Measurements from ENCODE around the gene PHACTR3. TPM values are rescaled to one million over a fixed set of nuclear protein-coding genes. Genes with fewer than 3 reads are reported as not detected.

The PHACTR3 gene
- total RNA-seq, 1 experiment from 2014 or later, result 0.11 TPM

DNA sequence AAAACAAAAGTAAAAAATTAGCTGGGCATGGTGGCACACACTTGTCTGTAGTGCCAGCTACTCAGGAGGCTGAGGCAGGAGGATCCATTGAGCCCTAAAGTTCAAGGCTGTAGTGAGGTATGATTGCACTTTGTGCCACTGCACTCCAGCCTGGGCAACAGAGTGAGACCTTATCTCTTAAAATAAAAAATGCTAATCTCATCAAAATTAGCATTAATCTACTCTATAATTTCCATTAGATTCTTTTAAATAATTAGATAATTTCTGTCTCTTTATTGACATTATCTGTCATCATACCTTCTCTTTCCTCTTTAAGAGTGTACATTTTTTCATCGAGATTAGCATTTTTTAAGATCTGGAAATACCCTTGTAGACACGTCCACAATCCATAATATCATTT lies 48.0 kb downstream of the PHACTR3 start:
- intact Hi-C loops (cut with micrococcal nuclease; ENCODE audit: unreplicated experiment), result no loop called here
- POLR2A ChIA-PET, result no interaction called here
- no TSS peak for BruUV-seq (replicated peaks)
- no peaks in the 10 kb centered on the region for H3K27me3 ChIP-seq (replicated peaks; ENCODE audit: control insufficient read depth, insufficient read depth, low read length)
- no peak overlapping the region for H3K4me3 ChIP-seq (ENCODE audit: low read depth, low read length)
- Mint-ChIP-seq H3K9me3 (ENCODE audit: unreplicated experiment) (peaks cover 25% of the 10 kb centered on the region), H3K4me3 (ENCODE audit: unreplicated experiment) (no peak overlapping the region), H3K27me3 (ENCODE audit: insufficient read depth, unreplicated experiment) (peaks cover 19% of the 10 kb centered on the region), H3K4me1 (ENCODE audit: low read depth, unreplicated experiment) (no peaks in the 10 kb centered on the region), H3K27ac (ENCODE audit: unreplicated experiment) (no peak overlapping the region), H3K36me3 (ENCODE audit: insufficient read depth, unreplicated experiment) (no peaks in the 10 kb centered on the region)
- TF ChIP-seq, protein P1, sequence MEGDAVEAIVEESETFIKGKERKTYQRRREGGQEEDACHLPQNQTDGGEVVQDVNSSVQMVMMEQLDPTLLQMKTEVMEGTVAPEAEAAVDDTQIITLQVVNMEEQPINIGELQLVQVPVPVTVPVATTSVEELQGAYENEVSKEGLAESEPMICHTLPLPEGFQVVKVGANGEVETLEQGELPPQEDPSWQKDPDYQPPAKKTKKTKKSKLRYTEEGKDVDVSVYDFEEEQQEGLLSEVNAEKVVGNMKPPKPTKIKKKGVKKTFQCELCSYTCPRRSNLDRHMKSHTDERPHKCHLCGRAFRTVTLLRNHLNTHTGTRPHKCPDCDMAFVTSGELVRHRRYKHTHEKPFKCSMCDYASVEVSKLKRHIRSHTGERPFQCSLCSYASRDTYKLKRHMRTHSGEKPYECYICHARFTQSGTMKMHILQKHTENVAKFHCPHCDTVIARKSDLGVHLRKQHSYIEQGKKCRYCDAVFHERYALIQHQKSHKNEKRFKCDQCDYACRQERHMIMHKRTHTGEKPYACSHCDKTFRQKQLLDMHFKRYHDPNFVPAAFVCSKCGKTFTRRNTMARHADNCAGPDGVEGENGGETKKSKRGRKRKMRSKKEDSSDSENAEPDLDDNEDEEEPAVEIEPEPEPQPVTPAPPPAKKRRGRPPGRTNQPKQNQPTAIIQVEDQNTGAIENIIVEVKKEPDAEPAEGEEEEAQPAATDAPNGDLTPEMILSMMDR (IDR thresholded peaks at IDR 0.05; ENCODE audit: insufficient read depth in 1 of 2, low read depth in 1 of 2, low read length in 1 of 2, severe bottlenecking in 1 of 2, unreplicated experiment in 1 of 2), result no peak
- CTCF ChIA-PET, result no interaction called here
- H3K4me1 ChIP-seq, result no peaks in the 10 kb centered on the region
- DNase-seq, result peak in 1 of 2 experiments; percentile 15
- no peaks in the 10 kb centered on the region for H3K36me3 ChIP-seq (ENCODE audit: control insufficient read depth, insufficient read depth, low read length)
- H3K9me3 ChIP-seq, result peaks cover 17% of the 10 kb centered on the region

DNA sequence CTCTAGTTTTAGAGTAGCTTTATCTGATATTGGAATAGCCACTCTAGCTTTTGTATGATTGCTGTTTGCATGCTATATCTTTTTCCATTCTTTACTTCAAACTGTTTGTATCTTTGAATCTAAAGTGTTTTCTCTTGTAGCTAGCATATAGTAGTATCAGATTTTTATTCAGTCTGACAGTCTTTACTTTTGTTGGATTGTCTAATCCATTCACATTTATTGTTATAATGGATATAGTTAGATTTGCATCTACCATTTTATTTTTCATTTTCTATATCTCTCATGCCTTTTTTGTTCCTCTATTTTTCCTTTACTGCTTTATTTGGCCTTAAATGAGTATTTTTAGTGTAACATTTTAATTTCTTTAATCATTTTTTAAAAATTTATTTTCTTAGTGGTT lies 52.1 kb downstream of the PHACTR3 start:
- peaks cover 19% of the 10 kb centered on the region for H3K27me3 Mint-ChIP-seq (ENCODE audit: insufficient read depth, unreplicated experiment)
- BruUV-seq (replicated peaks), result no TSS peak
- ChIA-PET POLR2A (no interaction called here), CTCF (no interaction called here)
- H3K4me1 ChIP-seq, result no peaks in the 10 kb centered on the region
- H3K9me3 Mint-ChIP-seq (ENCODE audit: unreplicated experiment), result peaks cover 45% of the 10 kb centered on the region
- H3K36me3 Mint-ChIP-seq (ENCODE audit: insufficient read depth, unreplicated experiment), result no peaks in the 10 kb centered on the region
- no peak for DNase-seq
- H3K27me3 ChIP-seq (replicated peaks; ENCODE audit: control insufficient read depth, insufficient read depth, low read length), result no peaks in the 10 kb centered on the region
- TF ChIP-seq, protein P1 (IDR thresholded peaks at IDR 0.05; ENCODE audit: insufficient read depth in 1 of 2, low read depth in 1 of 2, low read length in 1 of 2, severe bottlenecking in 1 of 2, unreplicated experiment in 1 of 2), result no peak
- H3K36me3 ChIP-seq (ENCODE audit: control insufficient read depth, insufficient read depth, low read length), result no peaks in the 10 kb centered on the region
- intact Hi-C loops (cut with micrococcal nuclease; ENCODE audit: unreplicated experiment), result no loop called here
- no peak overlapping the region for H3K4me3 ChIP-seq (ENCODE audit: low read depth, low read length)
- peaks cover 33% of the 10 kb centered on the region for H3K9me3 ChIP-seq
- no peak overlapping the region for H3K4me3 Mint-ChIP-seq (ENCODE audit: unreplicated experiment)
- no peak overlapping the region for H3K27ac Mint-ChIP-seq (ENCODE audit: unreplicated experiment)
- H3K4me1 Mint-ChIP-seq (ENCODE audit: low read depth, unreplicated experiment), result no peaks in the 10 kb centered on the region

DNA sequence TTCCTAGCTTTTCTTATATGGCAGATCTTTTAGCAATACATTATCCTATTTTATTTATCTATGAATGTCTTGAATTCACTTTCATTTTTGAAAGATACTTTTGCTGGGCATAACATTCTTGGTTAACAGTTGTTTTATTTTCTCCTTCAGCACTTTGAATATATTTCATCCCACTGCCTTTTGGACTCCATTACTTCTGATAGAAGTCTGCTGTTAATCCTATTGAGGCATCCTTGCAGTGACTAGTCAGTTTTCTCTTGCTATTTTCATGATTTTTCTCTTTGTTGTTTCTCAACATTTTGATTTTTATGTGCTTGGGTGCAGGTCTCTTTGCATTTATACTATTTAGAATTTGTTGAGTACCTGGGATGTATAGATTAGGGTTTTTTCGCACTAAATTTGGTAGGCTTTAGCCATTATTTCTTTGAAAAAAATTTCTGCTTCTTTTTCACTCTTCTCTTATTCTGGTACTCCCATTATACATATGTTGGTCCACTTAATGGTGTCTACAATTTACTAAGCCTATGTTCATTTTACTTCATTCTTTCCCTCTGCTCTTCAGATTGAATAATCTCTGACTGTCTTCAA lies 53.2 kb downstream of the PHACTR3 start:
- POLR2A ChIA-PET, result no interaction called here
- H3K9me3 ChIP-seq, result peaks cover 33% of the 10 kb centered on the region
- no TSS peak for BruUV-seq (replicated peaks)
- CTCF ChIA-PET, result no interaction called here
- DNase-seq, result no peak
- H3K27me3 ChIP-seq (replicated peaks; ENCODE audit: control insufficient read depth, insufficient read depth, low read length), result peaks cover 1% of the 10 kb centered on the region
- H3K4me1 Mint-ChIP-seq (ENCODE audit: low read depth, unreplicated experiment), result no peaks in the 10 kb centered on the region
- H3K36me3 Mint-ChIP-seq (ENCODE audit: insufficient read depth, unreplicated experiment), result no peaks in the 10 kb centered on the region
- H3K4me3 Mint-ChIP-seq (ENCODE audit: unreplicated experiment), result no peak overlapping the region
- peaks cover 45% of the 10 kb centered on the region for H3K9me3 Mint-ChIP-seq (ENCODE audit: unreplicated experiment)
- peaks cover 25% of the 10 kb centered on the region for H3K27me3 Mint-ChIP-seq (ENCODE audit: insufficient read depth, unreplicated experiment)
- intact Hi-C loops (cut with micrococcal nuclease; ENCODE audit: unreplicated experiment), result no loop called here
- H3K4me3 ChIP-seq (ENCODE audit: low read depth, low read length), result no peak overlapping the region
- H3K27ac Mint-ChIP-seq (ENCODE audit: unreplicated experiment), result no peak overlapping the region
- no peaks in the 10 kb centered on the region for H3K36me3 ChIP-seq (ENCODE audit: control insufficient read depth, insufficient read depth, low read length)
- no peaks in the 10 kb centered on the region for H3K4me1 ChIP-seq
- TF ChIP-seq, protein P1 (IDR thresholded peaks at IDR 0.05; ENCODE audit: insufficient read depth in 1 of 2, low read depth in 1 of 2, low read length in 1 of 2, severe bottlenecking in 1 of 2, unreplicated experiment in 1 of 2), result no peak
